Stomach (tissue), 8 donors: ENCODE results near the gene PHETA2. TPM values are rescaled to one million over a fixed set of nuclear protein-coding genes. Genes with fewer than 3 reads are reported as not detected.

Source experiments
- polyA plus RNA-seq, 3 donors: library from polyadenylated mRNA; stranded (reverse); fragments of 200-250 nt; gene quantifications; one replicate each; pipeline ENCODE4 v1.2.3, GENCODE V29; 2013
- small RNA-seq, 4 donors: library from RNA; depleted of rRNA; stranded (forward); fragments of <200 nt; gene quantifications; one replicate each; pipeline ENCODE3, GENCODE V24; 2016
- total RNA-seq, 5 donors: library from RNA; depleted of rRNA; stranded (reverse); fragments of >200 nt; gene quantifications; one replicate each; pipeline versions ENCODE4 v1.1.0 to v1.2.3, GENCODE V29; 2014 to 2016
- donor health status: healthy with polysubstance abuse.
- donor health status: Bipolar disorder and iron deficiency.
- donor health status: healthy.

The PHETA2 gene
- total and polyA plus RNA-seq, 8 donors, result 8.4 to 30.1 (median 20.8) TPM

Small RNAs within 50 kb of the gene (small RNA-seq; reads per million reads assigned to genes)
- 0 reads per million in 4 donors for gene SNORD13P1

Other genes starting within 250 kb of the PHETA2 start
- gene SREBF2, start 241.1 kb upstream of the PHETA2 start, total RNA-seq, result 100 to 1,000 TPM in 1 of 5 donors, 10 to 100 TPM in 4; 41.3 to 159 (median 91.7) TPM
- gene SREBF2, start 241.1 kb upstream of the PHETA2 start, polyA plus RNA-seq, result 10 to 100 TPM; 12.2 to 48.7 (median 29.8) TPM
- gene SHISA8, start 159.2 kb upstream of the PHETA2 start, total RNA-seq, result not detected
- gene SHISA8, start 159.2 kb upstream of the PHETA2 start, polyA plus RNA-seq, result under 1 TPM in 1 of 3 donors, not detected in 2; 0.15 TPM
- under 1 TPM in 2 of 5 donors, not detected in 3; 0.55 to 0.87 TPM for gene TNFRSF13C, start 147.4 kb upstream of the PHETA2 start, total RNA-seq
- 1 to 10 TPM in 1 of 3 donors, under 1 TPM in 1, not detected in 1; 0.31 to 1.1 TPM for gene TNFRSF13C, start 147.4 kb upstream of the PHETA2 start, polyA plus RNA-seq
- 10 to 100 TPM in 2 of 5 donors, 1 to 10 TPM in 2, not detected in 1; 6.1 to 64.3 (median 11.1) TPM for gene CENPM, start 127.1 kb upstream of the PHETA2 start, total RNA-seq
- gene CENPM, start 127.1 kb upstream of the PHETA2 start, polyA plus RNA-seq, result 10 to 100 TPM; 15.1 to 22.5 (median 15.8) TPM
- gene SEPTIN3, start 104.8 kb upstream of the PHETA2 start, total RNA-seq, result 1 to 10 TPM in 1 of 5 donors, under 1 TPM in 1, not detected in 3; 0.72 to 1.1 TPM
- gene SEPTIN3, start 104.8 kb upstream of the PHETA2 start, polyA plus RNA-seq, result 1 to 10 TPM in 1 of 3 donors, under 1 TPM in 2; 0.61 to 1.4 (median 0.63) TPM
- gene WBP2NL, start 75.5 kb upstream of the PHETA2 start, total RNA-seq, result 1 to 10 TPM in 2 of 5 donors, not detected in 3; 3.9 to 4.8 TPM
- 1 to 10 TPM; 1.2 TPM for gene WBP2NL, start 75.5 kb upstream of the PHETA2 start, polyA plus RNA-seq
- gene NAGA, start 3.4 kb upstream of the PHETA2 start, total RNA-seq, result 10 to 100 TPM in 4 of 5 donors, 1 to 10 TPM in 1; 2.3 to 55.8 (median 24.2) TPM
- 1 to 10 TPM; 8.4 to 9.8 (median 9.5) TPM for gene NAGA, start 3.4 kb upstream of the PHETA2 start, polyA plus RNA-seq
- 10 to 100 TPM in 3 of 5 donors, 1 to 10 TPM in 2; 2.9 to 20.7 (median 12.1) TPM for gene SMDT1, start 5.5 kb downstream of the PHETA2 start, total RNA-seq
- gene SMDT1, start 5.5 kb downstream of the PHETA2 start, polyA plus RNA-seq, result 100 to 1,000 TPM; 101 to 232 (median 104) TPM
- 10 to 100 TPM; 49.4 to 66.3 (median 59.4) TPM for gene NDUFA6, start 16.5 kb downstream of the PHETA2 start, total RNA-seq
- gene NDUFA6, start 16.5 kb downstream of the PHETA2 start, polyA plus RNA-seq, result 100 to 1,000 TPM; 122 to 167 (median 143) TPM
- gene CYP2D6, start 56.6 kb downstream of the PHETA2 start, total RNA-seq, result 10 to 100 TPM in 3 of 5 donors, under 1 TPM in 2; 0.72 to 22.8 (median 11.9) TPM
- gene CYP2D6, start 56.6 kb downstream of the PHETA2 start, polyA plus RNA-seq, result 1 to 10 TPM in 2 of 3 donors, under 1 TPM in 1; 1.00 to 5.2 (median 1.5) TPM
- 10 to 100 TPM; 11.1 to 50.0 (median 37.5) TPM for gene TCF20, start 196.4 kb downstream of the PHETA2 start, total RNA-seq
- gene TCF20, start 196.4 kb downstream of the PHETA2 start, polyA plus RNA-seq, result 10 to 100 TPM in 1 of 3 donors, 1 to 10 TPM in 2; 5.8 to 11.0 (median 7.3) TPM